Endothelial cell of umbilical vein (primary cell): ENCODE data around the gene PDXDC1. TPM values are rescaled to one million over a fixed set of nuclear protein-coding genes. Genes with fewer than 3 reads are reported as not detected.
A peak's percentile ranks its signal among the peaks of the same experiment; 100 is the strongest.

Experiments
- BruUV-seq: library from RNA; stranded (reverse); fragments of 400-500 nt; replicated peaks from 2 replicates; lab custom pipeline; 2021; lab: Mats Ljungman, UMichigan
- CTCF ChIA-PET: fragments of 300-600, 350-600 bp; sonication (Branson Sonifier 250); formaldehyde crosslinking; loops from one replicate; lab custom pipeline; 2021; ENCODE audit warnings: antibody characterized with exemption, inconsistent platforms; lab: Charles Lee
- POLR2A ChIA-PET: fragments of 300-600, 350-600 bp; sonication (Branson Sonifier 250); formaldehyde crosslinking; loops from one replicate; lab custom pipeline; 2021; ENCODE audit warnings: antibody characterized with exemption, inconsistent platforms; lab: Charles Lee
- DNase-seq: peaks from one replicate; pipeline ENCODE4 v3.0.0-alpha.2; 2011; ENCODE audit warnings: low read depth, low spot score
- FAIRE-seq: peaks from 2 replicates; lab custom pipeline; 2011; peaks lifted over from hg19 to GRCh38; lab: Jason Lieb, UNC
- H2AFZ ChIP-seq: 2 replicates; pipeline ENCODE4 v1.6.0; 2012; ENCODE audit warnings: low read depth, low read length, control low read depth, inconsistent platforms
- H3K27ac ChIP-seq: 2 replicates; pipeline ENCODE4 v1.5.1; 2011; ENCODE audit warnings: low read depth, mild to moderate bottlenecking, control low read depth, low read length, moderate library complexity; ENCODE audit not compliant: insufficient read depth
- H3K27me3 ChIP-seq, 2 experiments: 2 replicates each; pipeline versions ENCODE4 v1.6.0 to v1.6.1; 2011; ENCODE audit warnings: low read length in 2 of 2, mixed read lengths in 1 of 2; ENCODE audit not compliant: control insufficient read depth in 2 of 2, insufficient read depth in 2 of 2
- H3K36me3 ChIP-seq, 2 experiments: 2 replicates in 1 of 2; 3 replicates in 1 of 2; pipeline ENCODE4 v1.5.1; 2011; ENCODE audit warnings: low read length in 2 of 2, mild to moderate bottlenecking in 1 of 2, moderate library complexity in 1 of 2; ENCODE audit not compliant: control insufficient read depth in 2 of 2, insufficient read depth in 2 of 2; ENCODE audit errors: extremely low read depth in 1 of 2
- H3K4me1 ChIP-seq: 3 replicates; pipeline ENCODE4 v1.5.1; 2011; ENCODE audit warnings: mild to moderate bottlenecking, low read length; ENCODE audit not compliant: control insufficient read depth, insufficient read depth; ENCODE audit errors: extremely low read depth
- H3K4me2 ChIP-seq: 2 replicates; pipeline ENCODE4 v1.6.1; 2011; ENCODE audit warnings: low read length, control low read depth, mixed read lengths; ENCODE audit not compliant: insufficient read depth
- H3K4me3 ChIP-seq, 3 experiments: fragments of 200-600 bp in 1 of 3; sonication (generic), shearing (Covaris generic) in 1 of 3; replicated peaks in 1 of 3; 2 replicates each; pipeline ENCODE4 v1.5.1; 2011 to 2016; ENCODE audit warnings: control low read depth in 3 of 3, low read length in 3 of 3, mild to moderate bottlenecking in 2 of 3, inconsistent platforms in 1 of 3, low read depth in 1 of 3, moderate library complexity in 1 of 3; ENCODE audit not compliant: insufficient read depth in 1 of 3
- H3K79me2 ChIP-seq: 2 replicates; pipeline ENCODE4 v1.6.0; 2012; ENCODE audit warnings: low read length, inconsistent platforms; ENCODE audit not compliant: control insufficient read depth, insufficient read depth
- H3K9ac ChIP-seq: replicated peaks from 2 replicates; pipeline ENCODE3; 2011; ENCODE audit warnings: low read length, control low read depth; ENCODE audit not compliant: insufficient read depth; ENCODE audit errors: extremely low read depth
- H3K9me1 ChIP-seq: replicated peaks from 3 replicates; pipeline ENCODE4 v1.6.0; 2011; ENCODE audit warnings: mild to moderate bottlenecking, low read length; ENCODE audit not compliant: control insufficient read depth, insufficient read depth; ENCODE audit errors: extremely low read depth
- H3K9me3 ChIP-seq: replicated peaks from 2 replicates; pipeline ENCODE4 v1.5.1; 2012; ENCODE audit warnings: low read length, inconsistent platforms; ENCODE audit not compliant: control insufficient read depth, insufficient read depth
- H4K20me1 ChIP-seq: replicated peaks from 2 replicates; pipeline ENCODE3; 2011; ENCODE audit warnings: mild to moderate bottlenecking, low read length; ENCODE audit not compliant: control insufficient read depth, insufficient read depth; ENCODE audit errors: extremely low read depth
- CTCF ChIP-seq, 2 donors: IDR thresholded peaks; 1 replicate in 1 of 2; 2 replicates in 1 of 2; pipeline ENCODE4 v1.5.1; 2011; ENCODE audit warnings: low read length in 2 of 2, mild to moderate bottlenecking in 2 of 2, moderate library complexity in 2 of 2, control low read depth in 1 of 2, inconsistent platforms in 1 of 2, low read depth in 1 of 2; ENCODE audit not compliant: insufficient read depth in 1 of 2; ENCODE audit errors: extremely low read depth in 1 of 2
- EZH2 ChIP-seq: IDR thresholded peaks from 2 replicates; pipeline ENCODE4 v1.6.1; 2012; ENCODE audit warnings: borderline replicate concordance, low read depth, mild to moderate bottlenecking, moderate library complexity, low read length, inconsistent platforms; ENCODE audit not compliant: severe bottlenecking
- FOS ChIP-seq: IDR thresholded peaks from 2 replicates; pipeline ENCODE4 v1.6.1; 2011; ENCODE audit warnings: mild to moderate bottlenecking, low read length, moderate library complexity, borderline replicate concordance; ENCODE audit not compliant: insufficient read depth
- GATA2 ChIP-seq: IDR thresholded peaks from 2 replicates; pipeline ENCODE4 v1.7.0; 2011; ENCODE audit warnings: low read depth, mild to moderate bottlenecking, moderate library complexity, mixed read lengths, low read length; ENCODE audit not compliant: insufficient read length, insufficient read depth
- JUN ChIP-seq: IDR thresholded peaks from 2 replicates; pipeline ENCODE4 v1.6.1; 2011; ENCODE audit warnings: borderline replicate concordance, low read depth; ENCODE audit not compliant: insufficient read length, insufficient read depth
- MAX ChIP-seq: IDR thresholded peaks from 2 replicates; pipeline ENCODE4 v1.6.1; 2011; ENCODE audit not compliant: insufficient read depth, insufficient read length
- MYC ChIP-seq: IDR thresholded peaks from one replicate; pipeline ENCODE4 v1.6.1; 2011; ENCODE audit warnings: mild to moderate bottlenecking, low read depth, low read length
- POLR2A ChIP-seq: IDR thresholded peaks from 2 replicates; pipeline ENCODE4 v1.6.1; 2012; ENCODE audit warnings: low read depth, mild to moderate bottlenecking, control low read depth, low read length
- POLR2AphosphoS5 ChIP-seq: IDR thresholded peaks from 2 replicates; pipeline ENCODE4 v1.6.1; 2012; ENCODE audit warnings: low read depth, mild to moderate bottlenecking, control low read depth, low read length, moderate library complexity; ENCODE audit not compliant: insufficient read depth
- dilution Hi-C: fragments of 300-500 bp; cut with MboI; formaldehyde crosslinking; loops from one replicate; pipeline ENCODE4 v1.15.0; 2019; ENCODE audit warnings: low sequenced_read_pairs; ENCODE audit not compliant: extremely low pct_ligation_motif_present
- intact Hi-C: fragments of 100-400 bp; cut with micrococcal nuclease; formaldehyde crosslinking; loops from one replicate; pipeline ENCODE4 v1.10.0; 2022
- polyA plus RNA-seq, 4 experiments: library from polyadenylated mRNA; depleted of rRNA in 3 of 4; stranded (reverse) in 3 of 4; unstranded in 1 of 4; fragments of >200 nt; gene quantifications; 2 replicates each; pipeline versions ENCODE4 v1.2.1 to v1.2.3, GENCODE V29; 2011 to 2012; ENCODE audit warnings: missing spikeins in 1 of 4
- total RNA-seq: library from RNA; stranded (reverse); gene quantifications from 2 replicates; pipeline ENCODE4 v1.2.3, GENCODE V29; 2021

The PDXDC1 gene
- total and polyA plus RNA-seq, 2 donors (not counting 3 experiments of a cell fraction or from before 2014, with no cell fraction given): 44.6 to 78.9 TPM

- BruUV-seq: no TSS peak
- TF ChIP-seq MAX (no peak), POLR2A (no peak), EZH2 (no peak), FOS (no peak), JUN (no peak), CTCF (IDR thresholded peaks at IDR 0.05; ENCODE audit: extremely low read depth in 1 of 2, insufficient read depth in 1 of 2, low read depth in 1 of 2, low read length in 2 of 2) (no peak), GATA2 (no peak), MYC (no peak), POLR2AphosphoS5 (no peak)
- Histone ChIP-seq H3K4me3 (no peak overlapping the region), H3K4me1 (peaks cover 33% of the 10 kb centered on the region), H3K79me2 (no peaks in the 10 kb centered on the region), H3K9me3 (no peaks in the 10 kb centered on the region), H3K27me3 (no peaks in the 10 kb centered on the region), H4K20me1 (no peaks in the 10 kb centered on the region), H2AFZ (no peak overlapping the region), H3K9ac (no peak overlapping the region), H3K4me2 (no peak overlapping the region), H3K27ac (no peak overlapping the region), H3K36me3 (peaks cover 15 to 53% of the 10 kb centered on the region in 2 experiments), H3K9me1 (no peaks in the 10 kb centered on the region)
- peak; percentile 52 for FAIRE-seq
- DNase-seq: no peak
- CTCF ChIA-PET: interaction anchor here (1.1 to 1.2 kb wide), 2 partner anchors 9 to 22 kb away, joined by 3 read pairs; no protein-coding TSS in a partner anchor
- POLR2A ChIA-PET: interaction anchor here (1.0 kb wide), 1 partner anchor 17 kb away, joined by 5 read pairs; no protein-coding TSS in a partner anchor
- dilution Hi-C loops: no loop called here
- intact Hi-C loops: no loop called here
These were observed 57.9 kb downstream of the PDXDC1 start for GRCh38 chr16:15032547-15033308.
